NCI-H460 (cell line): ENCODE results near the gene TRAF1. TPM values are rescaled to one million over a fixed set of nuclear protein-coding genes. Genes with fewer than 3 reads are reported as not detected.
"Not testable (repeated sequence)": the region's sequence is repeated elsewhere in the genome, so short reads cannot be mapped to it uniquely, and the experiment has no call there.

Experiments used
- DNase-seq: peaks from one replicate; pipeline ENCODE4 v3.0.0-alpha.2; 2016; ENCODE audit warnings: low read depth; ENCODE audit errors: extremely low read depth
- polyA plus RNA-seq: library from polyadenylated mRNA; depleted of rRNA; stranded (reverse); fragments of >200 nt; gene quantifications from 2 replicates; pipeline ENCODE4 v1.2.3, GENCODE V29; 2014; cell fraction: nucleus; rRNA removed
- total RNA-seq: library from RNA; depleted of rRNA; stranded (reverse); fragments of >200 nt; shearing (Covaris generic); gene quantifications from 2 replicates; pipeline ENCODE4 v1.2.3, GENCODE V29; 2014; rRNA removed

Gene TRAF1, protein sequence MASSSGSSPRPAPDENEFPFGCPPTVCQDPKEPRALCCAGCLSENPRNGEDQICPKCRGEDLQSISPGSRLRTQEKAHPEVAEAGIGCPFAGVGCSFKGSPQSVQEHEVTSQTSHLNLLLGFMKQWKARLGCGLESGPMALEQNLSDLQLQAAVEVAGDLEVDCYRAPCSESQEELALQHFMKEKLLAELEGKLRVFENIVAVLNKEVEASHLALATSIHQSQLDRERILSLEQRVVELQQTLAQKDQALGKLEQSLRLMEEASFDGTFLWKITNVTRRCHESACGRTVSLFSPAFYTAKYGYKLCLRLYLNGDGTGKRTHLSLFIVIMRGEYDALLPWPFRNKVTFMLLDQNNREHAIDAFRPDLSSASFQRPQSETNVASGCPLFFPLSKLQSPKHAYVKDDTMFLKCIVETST
- 0.87 and 1.5 TPM in 2 replicates for total RNA-seq
- 5.7 and 6.7 TPM in 2 replicates for polyA plus RNA-seq

DNA sequence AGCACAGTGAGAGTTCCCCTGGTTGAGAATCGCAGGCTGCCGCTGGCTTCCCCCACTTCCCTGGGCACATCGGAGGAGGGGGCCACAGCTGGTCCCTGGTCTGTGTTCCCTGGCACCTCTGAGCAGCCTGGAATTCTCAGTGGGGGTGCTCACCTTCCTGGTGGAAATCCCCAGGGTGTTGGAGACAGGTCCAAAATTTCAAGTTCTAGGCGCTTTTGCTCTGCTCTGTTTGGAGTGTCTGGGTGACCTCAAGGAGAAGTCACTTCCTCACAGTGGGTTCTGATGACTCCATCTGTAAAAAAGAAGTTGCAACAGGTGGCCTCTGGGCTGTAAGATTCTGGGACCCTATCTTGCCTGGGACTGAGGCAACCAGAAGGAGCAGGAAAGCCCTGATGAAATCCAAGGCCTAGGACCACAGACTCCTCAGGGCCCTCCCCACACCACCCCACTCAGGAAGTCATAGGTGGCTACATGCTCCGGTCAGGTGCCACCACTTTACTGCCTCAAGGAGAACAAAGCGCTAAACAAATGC lies at the start of gene TRAF1:
Gene TRAF1 (minus strand): TSS at position 400 of the 532 bp plus-strand sequence. CDS start 721 bp downstream, outside the sequence.
- no peak for DNase-seq

DNA sequence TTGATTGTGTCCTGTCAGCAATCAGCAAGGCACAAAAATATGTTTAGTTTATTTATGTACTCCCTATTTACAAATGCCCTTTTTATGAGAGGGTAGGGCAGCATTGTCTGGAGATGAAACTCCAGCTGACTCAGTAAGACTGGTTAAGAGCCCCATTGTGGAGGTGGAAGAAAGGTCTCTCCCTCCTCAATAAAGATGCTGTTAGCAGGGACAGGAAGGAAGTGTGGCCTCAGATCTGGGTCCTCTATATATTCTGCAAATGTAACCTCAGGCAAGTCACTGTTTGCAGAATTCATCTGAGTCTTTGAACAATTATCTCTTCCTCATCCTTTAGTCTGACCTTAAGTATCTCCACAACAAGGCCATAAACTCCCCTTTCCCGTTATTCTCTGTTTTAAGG lies 48.3 kb upstream of the TRAF1 start:
- no peak for DNase-seq

DNA sequence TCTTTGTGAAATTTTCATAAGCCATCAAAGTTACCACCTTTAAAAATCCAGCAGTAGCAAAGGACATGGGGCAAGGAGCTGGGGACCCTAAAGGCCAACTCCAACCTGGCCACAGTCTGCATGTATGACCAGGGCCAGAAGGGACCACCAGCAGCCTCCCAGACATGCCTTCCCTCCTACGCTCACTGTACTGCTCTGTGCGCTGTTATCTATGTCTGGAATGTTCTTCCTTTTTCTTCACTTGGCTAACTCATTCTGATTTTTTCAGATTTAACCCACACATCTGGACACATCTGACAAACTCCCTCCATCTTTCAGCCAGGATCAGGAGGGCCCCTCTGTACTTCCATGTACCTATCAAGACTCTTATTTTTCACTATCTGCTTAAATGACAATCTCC lies 47.6 kb upstream of the TRAF1 start:
- no peak for DNase-seq

DNA sequence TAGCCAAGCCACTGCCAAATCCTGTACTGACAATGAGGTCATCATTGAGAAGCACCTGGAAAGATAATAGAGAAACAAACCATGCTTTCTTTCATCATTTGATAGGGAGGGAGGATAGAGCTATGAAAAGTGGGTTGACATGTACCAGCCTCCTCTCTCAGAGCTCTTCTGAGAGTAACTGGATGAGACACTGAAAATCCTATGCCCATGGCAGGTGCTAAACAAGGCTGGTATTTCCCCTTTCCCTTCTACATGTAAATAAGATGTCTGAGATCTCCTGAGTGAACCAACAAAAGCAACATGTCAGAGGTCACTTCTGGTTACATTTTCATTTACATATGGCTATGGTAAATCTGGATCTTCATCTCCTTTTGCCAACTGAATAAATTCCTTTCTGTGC lies 45.3 kb upstream of the TRAF1 start:
- no peak for DNase-seq

DNA sequence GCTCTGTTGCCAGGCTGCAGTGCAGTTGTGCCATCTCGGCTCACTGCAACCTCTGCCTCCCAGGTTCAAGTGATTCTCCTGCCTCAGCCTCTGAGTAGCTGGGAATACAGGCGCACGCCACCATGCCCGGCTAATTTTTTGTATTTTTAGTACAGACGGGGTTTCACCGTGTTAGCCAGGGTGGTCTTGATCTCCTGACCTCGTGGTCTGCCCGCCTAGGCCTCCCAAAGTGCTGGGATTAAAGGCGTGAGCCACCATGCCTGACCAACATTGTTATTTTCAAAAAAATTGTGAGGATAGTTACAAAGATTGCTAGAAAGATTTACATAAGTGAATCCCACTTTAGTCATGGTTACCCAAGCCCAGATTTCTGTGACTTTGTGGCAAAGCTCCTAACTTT lies 44.9 kb upstream of the TRAF1 start:
- not testable (repeated sequence) for DNase-seq

DNA sequence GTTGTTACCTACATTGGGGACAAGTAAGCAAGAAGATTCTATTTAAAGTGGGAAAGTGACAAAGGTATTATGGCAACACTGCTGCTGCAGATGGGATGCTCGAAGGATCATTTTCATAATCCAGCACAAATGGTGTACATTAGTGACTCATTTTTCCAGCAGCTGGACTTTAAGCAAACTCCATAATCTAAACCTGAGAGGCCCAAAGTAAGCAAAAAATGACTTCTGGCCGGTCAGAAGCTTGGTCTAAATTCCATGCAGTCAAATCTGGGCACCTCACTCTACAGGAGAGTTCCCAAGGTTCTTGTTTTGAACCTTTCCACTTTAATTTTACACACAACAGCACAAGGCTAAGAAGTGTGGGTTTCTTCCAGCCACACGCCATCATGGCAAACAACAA lies 43.6 kb upstream of the TRAF1 start:
- DNase-seq = no peak

DNA sequence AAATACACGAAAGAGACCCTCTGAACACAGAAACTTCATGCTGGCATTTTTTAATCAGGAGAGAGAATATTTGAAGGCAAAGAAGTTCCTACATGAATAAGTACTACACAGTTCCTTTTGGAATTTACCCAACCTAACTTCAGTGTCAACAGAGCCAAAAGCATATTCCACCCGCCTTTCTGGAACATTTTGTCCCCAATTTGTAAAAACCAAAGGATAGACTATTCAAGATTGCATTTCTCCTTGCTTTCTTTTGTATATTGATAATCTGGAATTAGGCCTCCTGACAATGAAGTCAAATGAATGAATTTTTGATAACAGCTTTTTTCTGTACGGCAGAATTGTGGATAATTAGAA lies 39.4 kb upstream of the TRAF1 start:
- no peak for DNase-seq

DNA sequence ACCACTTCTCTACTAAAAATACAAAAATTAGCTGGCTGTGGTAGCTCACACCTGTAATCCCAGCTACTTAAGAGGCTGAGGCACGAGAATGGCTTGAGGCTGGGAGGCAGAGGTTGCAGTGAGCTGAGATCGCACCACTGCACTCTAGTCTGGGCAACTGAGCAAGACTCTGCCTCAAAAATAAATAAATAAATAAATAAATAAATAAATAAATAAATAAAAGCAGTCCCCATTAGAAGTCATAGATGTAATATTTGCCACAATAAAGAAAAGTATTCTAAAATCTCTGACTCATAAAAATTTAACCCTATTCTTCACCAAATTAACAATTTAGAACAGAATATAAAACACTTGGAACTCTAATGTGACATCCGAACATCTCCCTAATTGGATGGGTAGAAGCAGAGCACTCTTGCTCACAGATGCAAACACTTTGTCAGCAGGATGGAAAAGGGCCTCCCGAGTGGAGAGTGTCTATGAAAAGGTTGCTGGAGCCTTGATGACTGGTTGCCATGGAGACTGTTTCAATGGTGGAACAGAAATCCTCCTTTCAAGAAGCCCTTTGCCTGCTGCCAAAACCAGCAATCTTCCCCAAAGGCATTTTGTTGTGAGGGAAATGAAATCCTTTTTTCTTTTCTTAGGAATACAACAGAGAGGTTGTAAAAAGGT lies 38.9 kb upstream of the TRAF1 start:
- DNase-seq = no peak

DNA sequence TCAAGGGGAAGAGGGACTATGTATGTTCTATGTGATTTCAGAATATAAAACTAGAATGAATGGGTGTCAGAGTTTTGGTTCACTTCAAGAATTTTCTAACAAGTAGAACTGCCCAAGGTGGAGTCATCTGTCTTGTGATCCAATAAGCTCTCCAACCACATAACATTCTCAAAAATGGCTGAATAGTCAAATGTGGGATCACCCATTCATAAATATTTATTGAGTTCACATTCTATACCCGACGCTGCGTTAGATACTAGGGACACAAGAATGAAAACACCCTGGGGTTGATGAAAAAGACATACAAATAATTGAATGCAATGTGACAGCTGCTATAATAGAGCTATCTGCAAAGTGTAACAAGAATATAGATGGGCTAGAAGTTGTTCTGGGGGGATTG lies 35.3 kb upstream of the TRAF1 start:
- DNase-seq = no peak

DNA sequence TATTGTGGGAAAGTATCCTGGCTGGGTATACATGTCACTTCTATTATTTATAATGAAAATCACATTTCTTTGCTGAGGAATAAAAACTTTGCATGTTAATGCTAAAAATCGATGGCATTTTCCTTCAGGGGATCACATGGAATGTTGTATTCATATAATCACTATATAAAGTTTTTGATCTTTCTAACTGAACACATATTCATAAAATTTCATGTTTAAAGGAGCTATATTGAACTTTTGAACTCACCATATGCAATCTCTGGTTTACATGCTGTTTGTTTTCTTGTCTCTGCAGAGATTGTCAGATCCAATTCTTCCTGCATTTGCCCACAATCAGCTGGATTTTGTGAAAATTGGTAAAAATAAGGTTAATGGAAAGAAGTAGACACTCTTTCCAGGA lies 33.4 kb upstream of the TRAF1 start:
- no peak for DNase-seq

DNA sequence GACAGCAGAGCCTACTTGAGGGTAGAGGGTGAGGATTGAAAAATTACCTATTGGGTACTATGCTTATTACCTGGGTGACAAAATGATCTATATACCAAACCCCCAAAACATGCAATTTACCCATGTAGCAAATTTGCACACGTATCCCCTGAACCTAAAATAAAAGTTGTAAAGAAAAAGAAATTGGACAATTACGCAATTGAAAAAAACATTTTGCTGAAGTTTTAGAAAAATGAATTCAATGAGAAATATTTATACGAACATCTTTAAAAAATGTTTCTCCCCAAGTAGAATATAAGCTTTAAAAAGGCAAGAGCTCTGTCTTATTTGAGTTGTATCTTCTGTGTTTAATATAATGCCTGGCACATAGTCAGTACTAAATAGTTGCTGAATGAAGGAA lies 30.3 kb upstream of the TRAF1 start:
- no peak for DNase-seq

DNA sequence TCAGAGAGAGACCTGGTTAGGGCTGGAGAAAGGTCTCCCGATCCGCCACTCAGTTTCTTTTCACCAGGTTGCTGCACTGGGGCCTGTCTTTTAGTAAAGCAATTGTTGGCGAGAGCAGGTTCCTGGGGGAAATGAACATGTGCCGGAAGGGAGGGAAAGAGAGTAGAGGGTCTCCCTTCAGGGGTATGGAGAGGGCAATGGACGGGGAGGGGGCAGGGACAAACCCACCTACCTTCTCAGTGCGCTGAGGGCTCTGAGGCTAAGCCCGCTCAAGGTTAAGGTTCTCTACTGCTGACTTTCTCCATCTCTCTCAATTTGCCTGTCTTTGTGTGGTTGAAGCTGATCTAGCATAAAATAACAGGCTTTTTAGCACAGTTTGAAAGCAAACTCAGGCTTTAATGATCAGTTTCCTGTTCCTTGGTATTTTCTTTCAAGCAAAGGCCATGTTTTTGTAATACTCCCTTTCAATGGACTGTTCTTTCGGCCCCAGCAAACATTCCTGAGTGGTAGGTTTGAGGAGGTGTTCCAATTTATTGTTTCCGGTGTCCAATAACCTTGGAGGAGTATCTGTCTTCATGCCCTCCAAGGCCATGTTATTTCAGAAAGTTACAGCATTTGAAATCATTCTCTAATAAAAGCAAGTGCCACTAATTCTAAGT lies 25.5 kb upstream of the TRAF1 start:
- DNase-seq = no peak

DNA sequence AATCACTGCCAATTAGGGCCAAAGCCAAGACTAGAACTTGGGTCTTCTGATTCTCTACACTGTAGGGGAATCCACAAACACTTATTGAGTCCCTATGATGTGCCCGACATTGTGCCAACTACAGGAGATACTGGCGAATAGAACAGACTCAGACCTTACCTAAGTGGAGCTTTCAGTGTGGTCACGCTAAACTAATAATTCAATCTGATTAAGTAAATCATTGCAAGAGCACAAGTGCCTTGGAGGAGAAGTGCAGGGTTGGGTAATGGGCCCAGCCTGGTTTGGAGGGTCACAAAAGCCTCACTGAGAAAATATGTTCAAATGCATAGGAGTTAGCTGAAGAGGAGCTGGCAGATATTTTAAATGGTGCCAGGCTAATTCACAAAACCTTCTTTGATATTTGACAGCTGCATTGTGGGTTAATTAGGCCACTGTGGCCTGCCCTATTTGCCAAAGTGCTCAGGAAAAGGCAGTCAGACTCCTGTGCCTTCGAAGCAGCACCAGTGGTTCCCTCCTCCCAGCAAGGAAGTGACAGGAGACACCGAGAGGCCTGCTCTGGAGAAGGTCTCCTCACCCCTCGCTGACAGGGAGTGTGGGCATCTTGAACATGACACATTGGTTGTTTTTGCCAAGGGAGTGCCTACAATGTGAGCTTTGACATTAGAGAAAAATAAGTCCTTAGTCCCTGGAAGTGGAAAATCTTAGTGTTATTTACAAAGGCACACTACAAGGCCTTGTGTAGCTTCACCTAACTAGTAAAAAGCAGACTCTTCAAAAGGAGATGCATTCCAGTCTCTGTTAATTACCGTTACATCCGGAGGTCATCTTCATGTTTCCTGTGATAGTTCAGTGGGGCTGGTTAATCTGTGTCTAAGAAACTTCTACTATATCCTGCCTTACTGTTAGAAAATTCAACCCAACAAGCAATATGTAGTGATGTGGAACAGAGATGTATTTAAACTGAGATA lies 24.1 kb upstream of the TRAF1 start:
- no peak for DNase-seq

DNA sequence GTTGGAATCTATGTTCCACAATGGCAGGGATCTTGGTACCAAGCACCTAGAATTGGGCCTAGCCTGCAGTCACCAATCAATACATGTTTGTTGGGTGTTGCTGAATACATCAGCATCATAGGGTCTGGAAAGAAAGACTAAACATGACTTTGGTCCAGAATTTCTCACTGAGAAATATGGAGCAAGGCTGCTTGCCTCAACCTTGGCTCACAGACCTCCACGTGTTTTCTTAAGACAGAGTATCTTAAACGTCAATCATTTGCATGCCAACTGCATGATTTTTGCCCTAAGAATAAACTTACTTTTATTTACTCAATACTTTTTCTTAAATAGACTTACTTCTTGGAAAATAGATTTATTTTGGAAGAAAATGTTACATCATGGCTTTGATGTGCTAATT lies 22.7 kb upstream of the TRAF1 start:
- no peak for DNase-seq

DNA sequence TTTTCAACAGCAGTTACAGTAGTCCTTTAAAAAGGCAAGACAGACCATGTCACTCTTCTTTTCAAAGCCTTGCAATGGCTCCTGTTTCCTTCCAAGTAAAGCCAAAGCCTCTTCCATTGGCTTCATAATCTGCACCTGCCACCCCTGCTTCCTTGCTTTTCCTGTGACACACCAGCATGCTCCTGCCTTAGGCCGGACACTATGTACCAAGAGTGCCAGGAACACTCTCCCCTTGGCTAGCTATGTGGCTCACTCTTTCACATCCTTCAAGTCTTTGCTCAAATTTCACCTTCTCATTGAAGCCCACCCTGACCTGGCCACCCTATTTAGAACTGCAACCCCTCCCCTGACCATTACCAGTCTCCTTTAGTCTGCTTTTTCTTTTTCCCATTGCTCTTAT lies 22.2 kb upstream of the TRAF1 start:
- DNase-seq = no peak

DNA sequence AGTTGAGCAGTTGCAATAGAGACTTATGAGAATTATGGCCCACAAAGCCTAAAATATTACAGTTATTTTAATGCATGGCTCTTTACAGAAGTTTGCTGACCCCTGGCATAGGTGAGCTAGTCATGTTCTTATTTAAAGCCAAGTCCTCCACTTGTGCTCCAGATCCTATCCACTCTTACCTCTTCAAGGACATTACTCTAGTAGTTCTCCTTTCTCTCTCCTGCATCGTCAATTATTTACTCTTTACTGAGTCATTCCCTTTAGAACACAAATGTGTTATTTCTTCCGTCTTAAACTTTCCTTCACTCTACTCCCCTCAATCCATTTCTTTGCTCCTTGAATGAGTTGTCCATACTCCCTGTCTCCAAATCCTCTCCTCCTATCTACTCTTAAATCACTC lies 20.6 kb upstream of the TRAF1 start:
- DNase-seq = no peak

DNA sequence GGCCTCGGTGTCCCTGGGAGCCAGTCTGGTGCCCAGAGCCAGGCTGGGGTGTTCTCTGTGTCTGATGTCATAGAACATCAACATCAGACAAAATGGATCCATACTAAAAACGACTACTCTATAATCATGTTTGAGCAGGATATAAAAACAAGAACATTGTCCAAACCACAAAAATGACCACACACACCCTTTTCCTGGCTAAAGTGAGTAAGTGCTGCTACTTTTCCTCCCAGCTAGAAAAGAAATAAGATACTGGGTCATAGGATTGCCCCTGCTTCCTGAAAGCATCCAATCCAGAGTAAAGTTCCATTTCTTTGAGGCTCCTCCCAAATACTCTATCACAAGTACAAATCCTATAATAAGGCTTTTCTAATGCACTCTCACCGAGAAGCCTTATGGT lies 19.7 kb upstream of the TRAF1 start:
- no peak for DNase-seq

DNA sequence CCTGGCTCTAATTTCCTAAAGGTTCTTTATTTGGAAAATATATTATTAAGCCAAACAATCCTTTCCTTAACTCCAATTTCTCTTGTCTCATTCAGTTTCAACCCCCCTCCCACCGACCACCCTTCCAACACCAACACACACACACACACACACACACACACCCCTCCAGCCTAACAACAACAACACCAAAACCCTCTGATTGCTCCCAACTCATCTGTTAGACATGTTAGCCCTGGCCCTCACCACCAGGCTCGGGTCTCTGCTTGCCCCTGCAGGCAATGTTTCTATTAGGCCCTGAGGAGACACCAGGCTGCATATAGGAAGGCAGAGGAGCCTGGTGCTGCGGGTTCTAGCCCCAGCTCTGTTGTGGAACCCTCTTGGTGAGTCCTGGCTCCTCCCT lies 18.4 kb upstream of the TRAF1 start:
- no peak for DNase-seq

DNA sequence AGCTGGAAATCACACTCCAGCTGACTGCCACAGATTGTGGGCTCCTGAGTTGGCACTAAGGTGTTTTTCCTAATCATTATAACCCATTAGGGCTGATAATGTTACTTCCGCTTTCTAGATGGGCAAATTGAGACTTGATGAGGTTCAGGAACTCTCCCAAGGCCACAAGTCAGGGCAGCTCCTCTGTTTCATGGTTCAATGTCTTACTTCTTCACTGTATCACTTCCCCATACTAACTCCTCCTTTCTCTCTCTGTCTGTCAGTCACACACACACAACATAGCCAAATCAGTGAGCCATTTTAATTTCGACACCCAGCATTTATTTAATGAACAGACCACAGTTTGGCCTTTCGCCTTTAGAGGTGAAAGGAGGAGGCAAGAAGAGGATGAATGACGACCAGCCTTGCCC lies 17.8 kb upstream of the TRAF1 start:
- DNase-seq = no peak
